Measurements from ENCODE around the gene RPL3. TPM values are rescaled to one million over a fixed set of nuclear protein-coding genes. Genes with fewer than 3 reads are reported as not detected.
A peak's percentile ranks its signal among the peaks of the same experiment; 100 is the strongest.

Gene RPL3
- total RNA-seq, 1 experiment from 2014 or later: 2,830 TPM

GRCh38 chr22:39350757-39351688 is 31.6 kb upstream of the RPL3 start:
- H3K4me1 Mint-ChIP-seq: peaks cover 15 to 27% of the 10 kb centered on the region in 2 experiments
- WGBS (ENCODE audit: extremely low coverage, insufficient read length, low lambda C conversion rate): no CpG with 5 or more reads among the region's 14 CpGs
- H3K18ac ChIP-seq (ENCODE audit: insufficient read length, low read depth, low read length): peak overlapping the region; percentile 22
- no peak overlapping the region for H3K56ac ChIP-seq (ENCODE audit: insufficient read length, low read depth, low read length)
- no peak overlapping the region for H3K27ac Mint-ChIP-seq
- H3K36me3 Mint-ChIP-seq (ENCODE audit: insufficient read depth in 1 of 3, low read depth in 3 of 3): no peaks in the 10 kb centered on the region; a peak in 1 of 7 replicates
- no peak overlapping the region for H2AFZ ChIP-seq (ENCODE audit: low read length)
- no peak overlapping the region for H4K8ac ChIP-seq (replicated peaks; ENCODE audit: insufficient read length, low read depth, low read length)
- H3K9me3 ChIP-seq (ENCODE audit: control insufficient read depth, low read depth, low read length): no peaks in the 10 kb centered on the region
- H3K79me2 ChIP-seq (ENCODE audit: insufficient read depth, low read length): no peaks in the 10 kb centered on the region
- H2BK5ac ChIP-seq (ENCODE audit: insufficient read length, low read length): no peak overlapping the region
- no peaks in the 10 kb centered on the region for H4K20me1 ChIP-seq (ENCODE audit: control insufficient read depth, insufficient read depth, insufficient read length)
- no peak overlapping the region for H4K5ac ChIP-seq (ENCODE audit: insufficient read length, low read depth, low read length)
- no peak overlapping the region for H2BK120ac ChIP-seq (ENCODE audit: low read depth, low read length, poor library complexity, severe bottlenecking)
- no peaks in the 10 kb centered on the region for H3K9me3 Mint-ChIP-seq
- H3T11ph ChIP-seq (ENCODE audit: low read length): no peak overlapping the region
- H2BK15ac ChIP-seq (ENCODE audit: low read depth, low read length): no peak overlapping the region
- no peak overlapping the region for H3K9ac ChIP-seq (ENCODE audit: extremely low read depth, insufficient read length, low read length)
- H2BK12ac ChIP-seq (ENCODE audit: insufficient read length, low read depth, low read length): no peak overlapping the region
- peak overlapping the region; percentile 49 for H3K4me2 ChIP-seq (ENCODE audit: insufficient read depth, insufficient read length, low read length)
- H3K23me2 ChIP-seq (ENCODE audit: insufficient read length, low read depth, low read length, poor library complexity, severe bottlenecking): peaks cover 6% of the 10 kb centered on the region
- peak; percentile 38 for DNase-seq
- no peaks in the 10 kb centered on the region for H3K79me1 ChIP-seq (ENCODE audit: insufficient read depth, low read depth, low read length, poor library complexity, severe bottlenecking)
- H3K14ac ChIP-seq (ENCODE audit: insufficient read depth, low read length): no peak overlapping the region
- H3K23ac ChIP-seq (ENCODE audit: insufficient read length, low read depth, low read length): no peak overlapping the region
- H2BK20ac ChIP-seq (ENCODE audit: low read depth, low read length, poor library complexity, severe bottlenecking): no peak overlapping the region
- peaks cover 5% of the 10 kb centered on the region; the same call in 1 of the 2 replicates for H3K4me1 ChIP-seq (ENCODE audit: insufficient read depth, low read length)
- H3K4ac ChIP-seq (ENCODE audit: low read depth, low read length): no peak overlapping the region
- no peak for TF ChIP-seq CTCF (conservative IDR thresholded peaks at IDR 0.05)
- H3K4me3 Mint-ChIP-seq: peak overlapping the region; percentile 71 to 89
- no peaks in the 10 kb centered on the region for H3K27me3 ChIP-seq (ENCODE audit: insufficient read depth, low read length)
- H3K27me3 Mint-ChIP-seq (ENCODE audit: low read depth): peaks cover 22% of the 10 kb centered on the region
- H4K91ac ChIP-seq (ENCODE audit: insufficient read length, low read depth, low read length): no peak overlapping the region
- H2AK5ac ChIP-seq (ENCODE audit: insufficient read length, low read length): no peak overlapping the region
- no peak overlapping the region for H3K27ac ChIP-seq (ENCODE audit: insufficient read length, low read depth, low read length)
